NOMO-1 treated with dmso at 0.1 percent for 144 hours (cell line): ENCODE measurements around the gene SLC17A5.
"Not testable (repeated sequence)": the region's sequence is repeated elsewhere in the genome, so short reads cannot be mapped to it uniquely, and the experiment has no call there.

Experiments
- DNase-seq: peaks from one replicate; lab custom pipeline; 2025; ENCODE audit not compliant: unreplicated experiment; lab: John Stamatoyannopoulos, UW

Gene SLC17A5, protein sequence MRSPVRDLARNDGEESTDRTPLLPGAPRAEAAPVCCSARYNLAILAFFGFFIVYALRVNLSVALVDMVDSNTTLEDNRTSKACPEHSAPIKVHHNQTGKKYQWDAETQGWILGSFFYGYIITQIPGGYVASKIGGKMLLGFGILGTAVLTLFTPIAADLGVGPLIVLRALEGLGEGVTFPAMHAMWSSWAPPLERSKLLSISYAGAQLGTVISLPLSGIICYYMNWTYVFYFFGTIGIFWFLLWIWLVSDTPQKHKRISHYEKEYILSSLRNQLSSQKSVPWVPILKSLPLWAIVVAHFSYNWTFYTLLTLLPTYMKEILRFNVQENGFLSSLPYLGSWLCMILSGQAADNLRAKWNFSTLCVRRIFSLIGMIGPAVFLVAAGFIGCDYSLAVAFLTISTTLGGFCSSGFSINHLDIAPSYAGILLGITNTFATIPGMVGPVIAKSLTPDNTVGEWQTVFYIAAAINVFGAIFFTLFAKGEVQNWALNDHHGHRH

DNA sequence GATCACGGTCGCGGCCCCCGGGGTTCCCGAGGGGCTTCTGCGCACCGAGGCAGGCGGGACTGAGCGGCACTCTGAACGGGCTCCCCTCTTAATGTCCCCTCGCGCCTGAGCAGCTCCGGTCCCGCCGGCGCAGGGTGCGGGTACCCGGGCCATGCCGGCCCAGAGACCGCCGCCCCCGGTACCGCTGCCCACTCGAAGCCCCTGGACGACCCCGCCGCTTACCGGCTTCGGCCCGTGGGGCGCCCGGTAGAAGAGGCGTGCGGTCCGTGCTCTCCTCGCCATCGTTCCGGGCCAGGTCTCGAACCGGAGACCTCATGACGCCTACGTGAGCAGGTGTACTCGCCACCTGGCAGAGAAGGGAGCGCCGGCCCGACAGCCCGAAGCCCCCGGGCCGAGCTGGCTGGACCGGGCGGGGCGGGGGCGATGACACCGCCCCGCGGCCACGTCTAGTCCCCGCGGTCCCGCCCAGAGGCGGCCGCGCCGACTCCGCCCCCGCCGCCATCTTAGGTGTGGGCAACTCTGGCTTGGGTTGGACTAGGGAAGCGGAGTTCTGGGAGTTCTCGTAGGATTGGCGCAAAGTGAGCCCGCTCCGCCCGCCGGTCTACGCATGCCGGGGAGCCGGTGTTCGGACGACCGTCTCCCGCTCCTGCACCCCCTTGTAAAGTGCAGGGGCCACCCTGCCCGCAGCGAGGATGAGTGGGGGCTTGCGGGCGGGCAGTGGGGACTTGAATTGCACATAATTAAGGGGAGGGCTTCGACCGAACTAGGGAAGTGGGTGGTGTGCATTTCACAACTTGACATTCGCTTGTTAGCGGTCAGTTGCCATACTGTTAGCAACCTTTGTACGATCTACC lies at the start of gene SLC17A5:
SLC17A5 (minus strand) TSS at position 422 of the 854 bp plus-strand sequence; CDS start at position 316, 106 bp downstream.
- DNase-seq = peak; percentile 100

DNA sequence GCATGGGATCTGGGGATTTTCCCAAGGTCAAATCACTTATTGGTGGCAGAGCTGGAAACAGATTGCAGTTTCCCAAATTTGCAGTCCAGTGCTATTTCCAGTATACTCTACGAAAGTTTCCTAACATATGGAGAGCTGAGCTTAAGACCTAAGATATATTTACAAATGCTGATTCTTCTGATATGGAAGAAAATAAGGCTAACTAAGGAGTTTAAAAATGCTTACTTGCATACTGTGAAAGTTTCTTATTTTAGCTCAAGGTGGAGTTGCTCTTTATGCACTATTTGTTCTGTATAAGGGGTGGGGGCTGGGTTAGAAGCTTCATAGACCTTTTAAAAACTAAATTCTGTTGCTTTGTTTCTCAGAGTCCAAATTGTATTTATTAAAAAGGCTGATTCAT lies 49.7 kb upstream of the SLC17A5 start:
- no peak for DNase-seq

DNA sequence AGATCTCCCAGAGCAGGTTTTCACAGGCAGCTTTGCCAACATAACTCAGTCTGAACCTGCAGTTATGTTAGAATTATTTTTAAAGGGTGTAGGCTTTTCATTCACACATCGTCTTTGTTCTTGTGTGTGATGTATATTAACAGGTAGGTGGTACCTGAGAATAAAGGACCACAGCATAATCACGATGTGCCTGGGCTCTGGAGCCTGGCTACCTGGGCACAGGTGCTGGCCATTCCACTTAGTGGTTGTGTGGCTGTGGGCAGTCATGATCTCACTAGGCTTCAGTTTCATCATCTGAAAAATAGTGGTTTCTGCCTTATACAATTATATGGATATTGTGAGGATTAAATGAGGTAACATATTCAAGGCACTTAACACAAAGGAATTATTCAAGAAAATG lies 48.7 kb upstream of the SLC17A5 start:
- DNase-seq = no peak

DNA sequence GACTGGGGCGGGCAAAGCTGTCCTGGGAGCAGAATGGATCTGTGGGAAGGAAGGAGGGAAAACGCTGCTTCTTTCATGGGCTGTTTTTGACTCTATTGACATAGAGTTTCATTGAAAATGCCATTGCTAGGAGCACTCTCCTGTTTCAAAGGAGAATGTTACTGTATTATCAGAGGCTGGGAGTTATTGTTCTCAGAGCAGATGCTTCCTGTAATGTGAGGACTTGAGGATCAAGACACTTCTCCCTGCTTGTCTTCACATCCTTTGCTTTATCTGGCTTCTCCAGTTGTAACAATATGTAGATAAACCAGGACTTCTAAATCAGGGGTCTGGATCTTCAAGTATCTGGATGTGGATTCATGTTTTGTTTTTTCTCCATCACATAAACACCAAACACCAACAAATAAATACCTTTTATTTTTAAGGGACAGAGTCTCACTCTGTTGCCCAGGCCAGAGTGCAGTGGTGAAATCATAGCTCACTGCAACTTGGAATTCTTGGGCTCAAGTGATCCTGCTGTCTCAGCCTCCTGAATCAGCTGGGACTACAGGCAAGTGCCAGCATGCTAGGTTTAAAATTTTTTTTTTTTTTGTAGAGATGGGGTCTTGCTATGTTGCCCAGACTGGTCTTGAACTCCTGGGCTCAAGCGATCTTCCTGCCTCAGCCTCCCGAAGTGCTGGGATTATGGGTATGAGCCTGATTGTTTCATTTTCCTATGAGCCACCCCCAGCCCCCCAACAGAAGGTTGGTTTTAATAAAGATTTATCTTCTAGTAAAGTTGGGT lies 46.1 kb upstream of the SLC17A5 start:
- DNase-seq = no peak

DNA sequence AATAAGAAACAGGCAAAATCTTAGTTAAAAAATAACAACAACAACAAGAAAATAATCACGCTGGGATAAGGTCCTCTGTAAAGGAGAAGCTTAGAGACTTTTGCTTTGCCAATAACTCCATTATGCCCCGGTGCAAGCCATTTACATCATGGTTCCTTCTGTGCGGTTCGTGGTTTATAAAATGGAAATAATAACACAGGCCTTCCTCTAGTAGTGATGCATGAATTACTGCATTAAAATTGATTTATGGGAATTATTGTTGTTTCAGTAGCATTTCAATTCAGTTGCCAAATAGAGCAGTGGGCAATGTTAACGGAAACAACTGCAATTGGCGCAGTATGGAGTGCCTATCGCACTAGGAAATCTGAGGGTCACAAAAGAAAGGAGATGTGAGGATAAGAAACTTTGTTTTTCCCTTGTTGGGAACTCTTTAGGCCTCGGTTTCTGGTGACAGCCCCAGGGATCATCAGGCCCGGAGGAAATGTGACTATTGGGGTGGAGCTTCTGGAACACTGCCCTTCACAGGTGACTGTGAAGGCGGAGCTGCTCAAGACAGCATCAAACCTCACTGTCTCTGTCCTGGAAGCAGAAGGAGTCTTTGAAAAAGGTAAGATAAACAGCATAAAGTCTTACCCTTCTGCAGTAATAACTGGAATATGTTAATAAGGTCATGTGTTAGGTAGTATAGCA lies 43.3 kb upstream of the SLC17A5 start:
- peak; percentile 5 for DNase-seq

DNA sequence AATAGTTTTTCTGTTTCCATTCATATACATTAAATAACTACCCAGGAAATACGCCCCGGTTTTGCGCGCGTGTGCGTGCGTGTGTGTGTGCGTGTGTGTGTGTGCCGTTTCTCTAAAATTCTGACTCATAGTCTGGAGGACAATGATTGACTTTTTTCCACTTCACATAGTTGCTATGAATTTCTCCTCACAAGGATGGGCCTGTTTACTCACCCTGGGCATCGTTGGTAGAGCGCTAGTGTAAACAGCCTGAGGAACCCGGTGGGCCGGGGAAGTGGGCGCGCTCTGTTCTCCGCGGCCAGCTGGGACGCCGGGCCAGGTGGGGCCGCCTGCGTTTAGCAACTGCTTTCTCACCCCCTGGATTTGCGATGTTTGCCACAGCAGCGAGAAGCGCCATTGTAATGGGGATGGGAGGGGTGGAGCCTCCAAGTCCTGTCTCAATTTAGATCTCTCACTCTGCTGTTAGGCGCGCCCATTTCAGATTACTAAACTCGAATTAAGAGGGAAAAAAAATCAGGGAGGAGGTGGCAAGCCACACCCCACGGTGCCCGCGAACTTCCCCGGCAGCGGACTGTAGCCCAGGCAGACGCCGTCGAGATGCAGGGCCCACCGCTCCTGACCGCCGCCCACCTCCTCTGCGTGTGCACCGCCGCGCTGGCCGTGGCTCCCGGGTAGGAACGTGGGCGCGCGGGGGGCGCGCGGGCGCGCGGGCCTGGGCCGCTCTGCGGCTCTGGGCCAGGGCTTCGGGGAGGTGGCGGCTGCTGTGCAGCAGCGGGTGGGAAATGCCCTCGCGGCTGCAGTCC lies 42.0 kb upstream of the SLC17A5 start, which contains the start of gene CD109:
CD109 (plus strand) TSS at position 585 of the 803 bp plus-strand sequence; CDS start at position 598, 13 bp downstream.
- peak; percentile 69 for DNase-seq

DNA sequence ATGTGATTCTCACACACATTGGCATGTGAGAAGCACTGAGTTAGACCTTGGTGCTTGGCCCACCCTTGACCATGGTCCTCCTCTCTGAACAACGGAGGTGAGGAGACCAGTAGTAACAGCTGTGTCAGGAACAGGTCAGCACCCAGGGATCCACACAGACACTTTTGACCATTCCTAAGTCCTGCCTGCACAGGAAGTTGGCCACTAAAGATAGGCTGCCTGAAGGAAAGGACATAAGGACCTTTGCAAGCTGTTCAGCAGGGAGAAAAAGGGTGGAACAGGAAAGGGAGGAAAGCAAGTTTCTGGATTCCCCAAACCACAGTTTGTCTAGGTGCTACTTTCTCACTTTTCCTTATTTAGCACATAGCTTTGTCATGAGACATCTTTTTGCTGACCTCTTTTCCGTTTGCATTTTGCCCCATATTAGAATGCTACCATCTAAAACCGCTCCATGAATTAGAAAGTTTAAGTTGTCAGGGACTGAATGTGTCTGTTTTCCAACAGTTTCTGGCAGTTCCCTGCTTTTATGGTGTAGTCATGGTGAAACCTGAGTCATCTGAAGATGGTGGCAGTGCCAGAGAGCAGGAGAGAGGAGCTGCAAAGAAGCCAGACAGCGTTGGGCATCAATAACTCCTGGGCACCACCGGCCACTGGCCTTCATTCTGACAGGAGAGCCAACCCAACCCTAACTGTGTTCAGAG lies 41.1 kb upstream of the SLC17A5 start:
- DNase-seq = no peak

DNA sequence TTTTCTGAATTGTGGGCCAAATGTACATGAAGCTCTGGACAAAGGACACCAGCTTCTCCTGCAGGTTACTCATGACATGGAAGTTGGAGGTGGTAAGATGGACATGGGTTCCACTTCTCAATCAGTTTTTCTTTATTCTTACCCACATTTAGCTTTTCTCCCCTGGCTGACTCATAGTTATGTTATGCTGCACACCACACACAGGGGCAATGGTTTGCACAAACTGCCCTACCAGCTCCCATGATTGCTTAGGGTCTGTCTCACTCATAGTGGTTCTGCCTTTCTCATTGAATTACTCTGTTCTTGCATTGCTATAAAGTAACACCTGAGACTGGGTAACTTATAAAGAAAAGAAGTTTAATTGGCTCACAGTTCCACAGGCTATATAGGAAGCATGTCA lies 37.7 kb upstream of the SLC17A5 start:
- DNase-seq = no peak

DNA sequence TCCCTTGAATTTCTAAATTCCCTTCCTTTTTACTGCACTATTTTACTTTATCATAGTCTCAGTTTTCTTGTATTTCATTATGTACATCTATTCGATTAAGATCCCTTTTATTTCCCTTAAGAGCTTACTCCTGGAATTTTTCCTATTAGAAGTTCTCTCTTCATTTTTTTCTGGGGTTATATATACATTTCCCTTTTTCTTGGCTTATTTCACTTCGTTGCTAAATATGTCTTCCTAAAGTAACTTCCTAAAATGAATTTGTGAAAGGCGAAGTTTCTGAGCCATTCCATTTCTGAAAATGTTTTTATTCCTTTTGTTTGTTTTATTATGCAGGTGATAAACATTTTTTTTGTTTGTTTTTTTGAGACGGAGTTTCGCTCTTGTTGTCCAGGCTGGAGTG lies 36.3 kb upstream of the SLC17A5 start:
- no peak for DNase-seq

DNA sequence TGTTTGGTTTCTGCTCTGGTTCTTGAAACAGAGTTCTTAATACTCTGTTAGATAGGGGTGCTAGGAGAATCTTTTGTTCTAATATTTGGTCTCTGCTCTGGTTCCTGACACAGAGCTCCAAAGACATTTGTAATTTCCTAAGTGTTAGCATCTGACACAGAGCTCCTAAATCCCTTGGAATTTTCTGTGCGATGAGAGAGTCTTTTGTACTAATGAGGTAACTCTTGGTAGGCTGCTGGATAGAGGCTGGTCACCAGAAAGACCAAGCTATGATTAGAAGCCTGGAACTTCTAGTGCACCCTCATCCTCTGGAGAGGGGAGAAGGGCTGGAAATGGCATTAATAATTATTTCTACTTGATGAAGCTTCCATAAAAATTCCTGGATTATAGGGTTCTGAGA lies 34.6 kb upstream of the SLC17A5 start:
- DNase-seq = no peak

DNA sequence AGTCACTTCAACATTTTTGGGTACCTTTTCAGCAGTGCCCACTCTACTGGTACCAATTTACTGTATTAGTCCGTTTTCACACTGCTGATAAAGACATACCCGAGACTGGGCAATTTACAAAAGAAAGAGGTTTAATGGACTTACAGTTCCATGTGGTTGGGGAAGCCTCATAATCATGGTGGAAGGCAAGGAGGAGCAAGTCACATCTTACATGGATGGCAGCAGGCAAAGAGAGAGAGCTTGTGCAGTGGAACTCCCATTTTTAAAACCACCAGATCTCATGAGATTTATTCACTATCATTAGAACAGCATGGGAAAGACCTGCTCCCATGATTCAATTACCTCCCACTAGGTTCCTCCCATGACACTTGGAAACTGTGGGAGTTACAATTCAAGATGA lies 29.8 kb upstream of the SLC17A5 start:
- DNase-seq = not testable (repeated sequence)

DNA sequence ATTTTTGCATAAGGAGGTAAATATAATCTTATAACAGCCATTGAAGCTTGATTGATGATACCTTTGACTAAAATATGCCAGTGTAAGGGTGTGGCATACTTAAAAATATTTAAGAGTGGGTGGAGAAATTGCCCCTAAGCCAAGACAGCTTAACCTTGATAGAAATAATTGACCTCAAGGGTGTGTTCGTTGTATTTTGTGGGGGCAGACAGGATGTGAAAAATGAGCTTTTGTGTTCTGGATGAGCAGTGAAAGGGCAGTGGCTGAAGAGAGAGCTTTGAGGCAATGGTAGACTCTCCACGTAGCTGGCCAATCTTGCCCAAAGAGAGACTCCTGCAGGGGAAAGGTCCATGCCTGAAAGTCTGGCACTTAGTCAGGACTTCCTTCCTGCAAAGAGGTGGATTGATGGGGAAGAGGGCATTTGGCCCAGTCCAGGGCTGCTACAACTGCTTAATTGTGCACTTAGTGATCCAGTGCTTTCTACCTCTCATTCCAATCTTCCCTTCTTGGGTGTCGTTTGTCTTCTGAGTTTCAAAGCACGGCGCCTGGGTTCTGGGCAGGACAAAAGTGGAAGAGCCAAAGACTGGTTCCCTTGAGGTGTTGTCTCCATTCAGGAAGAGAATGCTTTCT lies 26.6 kb upstream of the SLC17A5 start:
- no peak for DNase-seq

DNA sequence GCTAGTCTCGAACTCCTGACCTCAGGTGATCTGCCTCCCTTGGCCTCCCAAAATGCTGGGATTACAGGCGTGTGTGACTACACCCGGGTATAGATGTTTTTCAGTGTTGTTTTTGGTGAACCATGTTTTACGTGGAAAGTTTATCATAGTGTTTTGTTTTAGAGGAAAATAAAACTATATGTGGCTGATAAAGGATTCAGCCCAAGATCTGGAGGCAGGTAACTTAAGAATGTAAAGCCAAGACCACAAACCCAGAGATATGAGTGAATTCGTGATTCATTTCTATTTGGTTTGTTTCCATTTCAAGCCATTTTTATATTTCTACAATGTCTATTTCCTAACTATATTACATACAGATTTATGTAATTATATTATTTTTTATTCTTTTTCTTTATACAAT lies 26.1 kb upstream of the SLC17A5 start:
- not testable (repeated sequence) for DNase-seq

DNA sequence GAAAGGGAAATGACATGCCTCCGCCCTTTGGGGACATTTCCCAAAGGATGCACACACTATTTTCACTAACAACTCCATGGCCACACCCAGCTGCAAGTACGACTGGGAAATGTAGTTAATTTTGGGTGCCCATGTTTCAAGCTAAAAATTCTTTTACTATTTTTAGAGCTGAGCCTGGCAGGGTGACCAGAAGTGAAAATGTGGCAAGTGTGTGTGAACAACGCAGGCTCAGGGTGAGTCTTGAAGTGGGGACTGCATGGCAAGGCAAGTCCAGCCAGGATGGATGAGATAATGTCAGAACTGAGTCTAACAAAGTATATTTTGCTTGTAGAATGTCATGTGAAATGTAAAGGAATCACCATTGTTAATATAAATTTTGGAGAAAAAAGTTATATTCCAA lies 25.2 kb upstream of the SLC17A5 start:
- no peak for DNase-seq

DNA sequence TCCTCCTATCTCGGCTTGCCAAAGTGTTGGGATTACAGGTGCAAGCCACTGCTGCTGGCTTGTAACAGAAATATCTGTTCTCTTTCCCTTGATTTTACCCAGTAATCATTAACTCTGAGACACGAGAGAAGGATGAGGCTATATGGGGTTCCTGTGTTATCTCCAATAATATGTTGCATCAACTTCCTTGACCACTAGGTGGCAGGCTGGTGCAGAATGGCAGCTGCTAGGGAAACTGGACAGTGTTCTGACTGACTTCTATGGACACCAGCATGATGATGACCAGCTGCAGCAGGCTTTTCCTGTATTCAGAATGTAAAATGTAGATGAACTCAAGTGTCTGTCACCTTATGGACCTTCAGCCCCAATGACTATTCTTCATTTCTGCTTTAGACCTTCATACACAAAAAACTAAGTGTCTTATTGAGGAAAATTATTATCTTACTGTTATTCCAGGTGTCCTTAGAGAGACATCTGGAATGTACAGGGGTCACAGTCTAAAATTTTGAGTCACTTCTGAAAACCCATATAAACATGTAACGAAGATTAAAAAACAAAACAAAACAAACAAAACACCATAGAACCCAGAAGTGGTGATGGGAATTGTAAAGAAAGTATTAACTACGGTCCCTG lies 21.8 kb upstream of the SLC17A5 start:
- DNase-seq = peak; percentile 47

DNA sequence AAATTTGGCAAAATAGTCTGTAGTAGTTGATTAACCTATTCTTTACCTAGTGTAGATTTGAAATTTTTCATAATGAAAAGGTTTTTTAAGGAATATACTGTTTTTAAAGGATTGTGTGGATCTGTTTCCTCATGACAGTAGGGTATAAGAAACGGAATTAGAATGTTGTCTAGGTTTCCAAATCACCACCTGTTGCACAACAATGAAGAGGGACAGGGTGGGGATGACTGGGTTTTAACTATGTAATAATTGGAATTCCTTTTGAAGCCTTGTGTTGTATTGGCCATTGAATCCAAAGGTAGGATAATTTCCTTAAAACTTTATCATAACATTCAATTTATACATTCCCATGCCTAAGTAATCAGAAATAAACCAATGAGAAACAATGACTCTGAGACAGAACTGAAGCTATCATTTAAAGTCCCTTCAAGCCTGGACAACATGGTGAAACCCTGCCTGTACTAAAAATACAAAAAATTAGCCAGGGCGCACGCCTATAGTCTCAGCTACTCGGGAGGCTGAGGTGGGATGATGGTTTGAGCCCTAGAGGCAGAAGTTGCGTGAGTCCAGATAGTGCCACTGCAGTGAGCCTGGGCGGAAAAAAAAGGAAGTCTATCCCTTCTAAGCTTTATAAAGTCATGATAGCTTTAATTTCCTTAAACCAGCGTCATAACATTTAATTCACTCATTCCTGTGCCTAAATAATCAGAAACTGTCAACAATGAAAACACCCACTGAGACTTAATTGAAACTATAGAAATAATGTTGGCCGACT lies 18.3 kb upstream of the SLC17A5 start:
- DNase-seq = peak; percentile 39

DNA sequence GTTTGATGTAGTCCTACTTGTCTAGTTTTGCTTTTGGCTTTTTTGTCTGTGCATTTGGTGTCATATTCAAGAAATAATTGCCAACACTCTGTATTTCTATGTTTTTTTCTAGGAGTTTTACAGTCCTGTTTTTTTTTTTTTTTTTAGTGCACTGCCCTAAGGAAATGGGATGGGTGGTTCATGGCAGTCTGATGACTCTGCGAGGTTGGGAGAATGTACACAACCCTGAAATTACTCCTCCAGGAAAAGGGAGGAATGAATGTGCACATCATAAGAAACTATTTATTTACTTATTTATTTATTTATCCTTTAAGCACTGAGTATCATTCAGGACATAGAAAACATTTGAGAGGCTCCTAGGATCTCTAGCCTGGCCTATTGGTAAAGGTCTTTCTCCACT lies 15.2 kb upstream of the SLC17A5 start:
- no peak for DNase-seq
